Eye (tissue), 1 donor: ENCODE data around the gene ZFAND3.
"Not testable (repeated sequence)": the region's sequence is repeated elsewhere in the genome, so short reads cannot be mapped to it uniquely, and the experiment has no call there.

Experiments used
- DNase-seq: peaks from one replicate; pipeline ENCODE4 v3.0.0-alpha.2; 2015

Gene ZFAND3

DNA sequence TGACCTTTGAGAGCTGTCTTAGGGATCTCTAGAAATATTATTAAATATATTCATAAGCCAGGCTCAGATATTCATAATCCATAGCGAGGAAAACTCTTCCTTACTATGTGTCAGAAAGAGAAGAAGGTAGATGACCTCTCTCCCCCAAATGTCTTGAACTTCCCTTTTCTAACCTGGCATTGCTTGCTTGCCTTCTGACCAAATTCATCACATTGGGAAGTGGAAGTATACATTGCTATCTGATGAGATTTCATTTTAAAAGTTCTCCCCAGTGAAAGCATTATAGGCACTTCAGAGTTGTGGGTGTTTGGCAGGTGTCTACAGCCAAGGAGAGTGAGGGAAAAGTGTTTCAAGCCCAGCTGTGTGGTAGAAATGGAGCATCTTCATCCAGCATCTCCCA is 197.3 kb downstream of the ZFAND3 start:
- no peak for DNase-seq

- no peak for DNase-seq
Observed at GRCh38 chr6:38018755-38019165, 199.2 kb downstream of the ZFAND3 start.

- peak; percentile 25 for DNase-seq
Observed at GRCh38 chr6:38020593-38020992, 201.1 kb downstream of the ZFAND3 start.

DNA sequence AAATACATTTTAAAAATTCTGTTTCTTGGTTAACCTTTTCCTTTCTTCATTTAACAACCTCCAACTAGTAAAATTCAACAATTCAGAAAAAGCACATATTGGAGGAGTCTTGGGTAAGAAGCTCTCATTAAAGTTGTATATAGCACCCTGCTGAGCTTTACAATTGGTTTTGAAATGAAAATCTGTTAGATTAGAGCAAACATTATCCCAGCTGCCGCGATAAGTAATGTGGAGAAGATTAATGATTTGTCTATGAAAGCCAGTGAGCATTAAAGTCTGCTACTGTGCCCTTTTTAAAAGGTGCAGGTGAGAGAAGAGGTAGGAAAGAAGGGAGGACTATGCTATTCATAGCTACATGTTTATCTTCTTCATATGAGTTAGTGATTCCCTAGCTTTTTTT is 201.5 kb downstream of the ZFAND3 start:
- DNase-seq: peak; percentile 43

DNA sequence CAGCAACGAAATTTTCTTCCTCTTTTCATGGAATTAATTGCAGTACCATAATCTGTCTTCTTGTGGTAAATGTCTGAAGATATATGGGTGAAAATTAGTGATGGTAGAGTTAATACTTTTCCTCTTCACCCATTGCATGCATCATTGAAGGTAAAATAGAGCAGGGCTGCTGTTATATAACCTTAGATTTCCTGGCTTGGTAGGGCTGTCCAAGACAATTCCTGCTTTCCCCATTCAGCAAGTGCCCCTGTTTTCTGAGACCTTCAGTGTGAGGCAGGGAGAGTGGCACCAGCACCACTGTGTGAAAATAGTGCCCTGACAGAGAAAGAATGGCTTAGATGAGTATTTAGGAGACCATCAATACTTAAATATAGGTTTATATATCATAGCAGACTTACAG is 202.0 kb downstream of the ZFAND3 start:
- DNase-seq: no peak

DNA sequence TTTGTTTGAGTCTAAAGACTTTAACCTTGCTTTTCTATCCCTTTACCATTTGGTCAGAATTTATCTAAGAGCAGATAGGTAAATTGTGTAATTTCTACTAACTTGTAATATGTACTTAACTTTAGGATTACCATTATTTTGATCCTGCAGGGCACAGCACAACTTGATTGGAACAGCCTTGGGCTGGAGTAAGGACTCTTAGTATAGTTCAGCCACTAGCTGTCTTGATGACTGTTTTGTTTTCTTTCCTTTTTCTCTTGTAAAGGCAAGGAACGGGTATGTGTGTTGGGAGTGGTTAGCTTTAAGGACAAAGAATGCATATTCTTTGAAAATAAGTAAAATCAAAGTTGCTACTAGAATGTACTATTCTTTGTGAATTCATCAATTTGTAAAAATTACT is 203.2 kb downstream of the ZFAND3 start:
- DNase-seq: no peak

GRCh38 chr6:38024908-38025307 is 205.4 kb downstream of the ZFAND3 start:
- DNase-seq: no peak

DNA sequence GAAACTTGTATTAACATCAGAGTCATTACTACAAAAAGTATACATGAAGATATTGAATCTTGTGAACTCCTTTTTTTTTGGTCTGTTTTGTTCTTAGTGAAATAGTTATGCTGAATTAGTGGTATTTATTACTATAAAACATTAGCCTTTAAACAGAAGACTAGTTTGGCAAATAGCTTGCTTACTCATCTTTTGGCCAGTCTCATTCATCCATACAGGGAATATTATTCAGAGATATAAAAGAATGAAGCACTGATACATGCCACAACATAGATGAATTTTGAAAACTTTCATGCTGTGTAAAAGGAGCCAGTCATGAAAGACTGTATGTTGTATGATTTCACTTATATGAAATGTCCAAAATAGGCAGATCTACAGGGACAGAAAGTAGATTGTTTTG is 205.9 kb downstream of the ZFAND3 start:
- no peak for DNase-seq

GRCh38 chr6:38027685-38028373 is 208.3 kb downstream of the ZFAND3 start:
- peak; percentile 73 for DNase-seq

DNA sequence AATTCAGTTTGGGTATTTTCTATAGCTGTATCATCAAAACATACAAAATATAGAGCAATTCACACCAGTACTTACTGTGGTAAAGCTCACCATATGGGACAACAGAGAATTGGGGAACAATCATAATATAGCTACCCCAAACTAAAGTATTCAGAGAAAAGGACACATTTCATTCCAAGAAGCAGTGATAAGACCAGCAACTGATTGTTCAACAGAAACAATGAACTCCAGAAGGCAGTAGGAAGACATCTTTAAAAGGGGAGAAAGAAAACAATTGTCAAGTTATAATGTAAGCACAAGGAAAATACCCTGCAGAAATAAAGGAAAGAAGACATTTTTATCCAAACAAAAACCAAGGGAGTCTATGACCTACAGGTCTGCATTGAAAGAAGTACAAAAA is 210.9 kb downstream of the ZFAND3 start:
- no peak for DNase-seq

GRCh38 chr6:38032797-38033196 is 213.3 kb downstream of the ZFAND3 start:
- peak; percentile 61 for DNase-seq

DNA sequence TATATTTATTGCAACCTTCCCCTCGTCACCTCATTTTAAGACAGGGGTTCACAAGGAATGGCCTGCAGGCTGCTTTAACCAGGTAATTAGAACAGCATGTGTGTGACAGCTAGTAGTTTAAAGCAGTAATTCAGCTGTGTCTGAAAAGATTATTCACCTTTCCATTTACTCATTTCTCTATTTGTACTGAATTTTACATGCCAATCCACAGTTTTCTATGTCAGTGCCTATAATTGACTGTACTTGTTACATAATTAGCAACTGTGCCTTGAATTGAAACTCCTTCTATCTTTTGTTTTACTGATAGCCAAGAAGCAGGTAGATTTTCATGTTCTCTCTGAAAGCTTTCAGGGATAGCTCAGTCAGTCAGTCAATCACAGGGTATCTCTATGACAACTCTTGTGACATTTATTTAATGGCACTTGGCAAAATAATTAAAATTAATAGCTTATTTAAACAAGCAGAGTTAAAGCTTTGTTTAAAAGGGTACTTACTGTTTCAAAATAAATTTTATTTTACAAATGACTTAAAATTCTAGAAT is 214.0 kb downstream of the ZFAND3 start:
- DNase-seq: no peak

- peak; percentile 28 for DNase-seq
Observed at GRCh38 chr6:38034274-38034914, 214.9 kb downstream of the ZFAND3 start.

DNA sequence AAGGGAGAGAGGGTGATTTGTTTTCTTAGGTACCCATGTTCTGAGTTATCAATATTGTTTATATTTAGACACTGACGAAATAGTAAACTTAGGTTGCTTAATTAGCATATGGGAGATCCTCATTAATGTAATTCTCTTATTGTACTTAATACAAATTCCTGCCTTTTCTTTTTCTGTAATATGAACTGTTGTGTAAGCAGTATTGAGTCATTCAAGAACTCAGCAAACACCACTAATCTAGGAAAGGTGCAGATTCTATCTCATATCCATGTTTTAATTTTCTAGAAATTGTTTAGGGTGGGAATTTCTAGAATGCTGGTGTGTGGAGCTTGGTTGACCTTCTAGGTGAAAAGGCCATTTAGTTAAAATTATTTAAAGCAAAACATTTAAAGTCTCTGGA is 216.0 kb downstream of the ZFAND3 start:
- DNase-seq: no peak

GRCh38 chr6:38039502-38039901 is 220.0 kb downstream of the ZFAND3 start:
- no peak for DNase-seq

- DNase-seq: no peak
Observed at GRCh38 chr6:38040254-38040653, 220.7 kb downstream of the ZFAND3 start.

DNA sequence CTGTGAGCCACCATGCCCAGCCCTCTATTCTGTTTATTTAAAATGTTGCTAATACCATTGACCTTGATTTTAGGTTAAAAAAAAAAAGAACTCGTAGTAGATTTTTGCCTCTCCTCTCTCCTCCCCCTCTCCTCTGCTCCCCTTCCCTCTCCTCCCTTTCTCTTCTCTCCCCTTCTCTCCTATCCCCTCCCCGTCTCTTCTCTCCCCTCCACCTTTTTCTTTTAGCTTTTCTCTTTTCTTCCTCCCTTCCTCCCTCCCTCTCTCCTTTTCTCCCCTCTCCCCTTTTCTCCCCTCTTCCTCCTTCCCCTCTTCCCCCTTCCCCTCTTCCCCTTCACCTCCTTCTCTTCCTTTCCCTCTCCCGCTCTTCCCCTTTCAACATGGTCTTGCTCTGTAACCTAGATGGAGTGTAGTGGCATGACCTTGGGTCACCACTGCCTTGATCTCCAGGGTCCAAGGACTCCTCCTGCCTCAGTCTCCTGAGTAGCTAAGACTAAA is 223.8 kb downstream of the ZFAND3 start:
- no peak for DNase-seq

DNA sequence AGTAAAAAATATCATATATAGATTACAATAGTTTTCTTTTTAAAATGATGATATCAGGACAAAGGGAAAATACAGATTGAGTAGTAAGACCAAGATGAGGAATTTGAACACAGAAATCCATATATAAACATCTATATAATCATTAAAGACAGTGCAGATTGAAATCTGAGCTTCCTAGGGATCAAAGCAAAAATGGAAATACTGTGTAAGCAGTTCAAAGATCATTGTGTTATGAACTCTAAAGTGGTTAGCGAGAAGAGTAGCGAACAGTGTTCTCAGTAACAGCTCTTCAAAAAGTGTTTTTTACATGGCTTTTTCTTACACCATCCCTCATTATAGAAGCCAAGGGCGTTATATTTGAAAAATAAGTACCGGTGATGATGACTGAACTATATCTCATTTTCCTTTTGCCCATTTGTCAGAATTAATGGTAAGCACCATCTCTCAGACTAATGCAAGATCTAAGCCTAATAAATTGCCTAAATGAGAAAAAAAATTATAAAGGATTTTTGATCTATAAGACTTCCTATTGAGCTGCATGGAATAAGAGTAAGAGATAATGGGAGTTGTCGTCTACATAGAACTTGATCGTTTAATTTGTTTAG is 226.3 kb downstream of the ZFAND3 start:
- no peak for DNase-seq

- DNase-seq: no peak
Observed at GRCh38 chr6:38047562-38047961, 228.0 kb downstream of the ZFAND3 start.

DNA sequence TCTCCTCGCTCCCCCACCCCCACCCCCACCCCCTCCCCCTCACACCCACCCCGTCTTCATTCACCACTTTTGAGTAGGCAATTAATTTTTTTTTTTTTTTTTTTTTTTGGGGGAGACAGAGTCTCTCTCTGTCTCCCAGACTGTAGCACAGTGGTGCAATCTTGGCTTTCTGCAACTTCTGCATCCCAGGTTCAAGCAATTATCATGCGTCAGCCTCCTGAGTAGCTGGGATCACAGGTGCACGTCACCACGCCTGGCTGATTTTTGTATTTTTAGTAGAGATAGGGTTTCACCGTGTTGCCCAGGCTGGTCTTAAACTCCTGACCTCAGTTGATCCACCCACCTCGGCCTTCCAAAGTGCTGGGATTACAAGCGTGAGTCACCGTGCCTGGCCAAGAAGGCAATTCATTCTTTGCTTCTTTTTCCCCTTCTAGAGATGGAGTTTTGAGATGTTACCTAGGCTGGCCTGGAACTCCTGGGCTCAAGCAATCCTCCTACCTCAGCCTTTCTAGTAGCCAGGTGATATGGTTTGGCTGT is 230.4 kb downstream of the ZFAND3 start:
- not testable (repeated sequence) for DNase-seq

DNA sequence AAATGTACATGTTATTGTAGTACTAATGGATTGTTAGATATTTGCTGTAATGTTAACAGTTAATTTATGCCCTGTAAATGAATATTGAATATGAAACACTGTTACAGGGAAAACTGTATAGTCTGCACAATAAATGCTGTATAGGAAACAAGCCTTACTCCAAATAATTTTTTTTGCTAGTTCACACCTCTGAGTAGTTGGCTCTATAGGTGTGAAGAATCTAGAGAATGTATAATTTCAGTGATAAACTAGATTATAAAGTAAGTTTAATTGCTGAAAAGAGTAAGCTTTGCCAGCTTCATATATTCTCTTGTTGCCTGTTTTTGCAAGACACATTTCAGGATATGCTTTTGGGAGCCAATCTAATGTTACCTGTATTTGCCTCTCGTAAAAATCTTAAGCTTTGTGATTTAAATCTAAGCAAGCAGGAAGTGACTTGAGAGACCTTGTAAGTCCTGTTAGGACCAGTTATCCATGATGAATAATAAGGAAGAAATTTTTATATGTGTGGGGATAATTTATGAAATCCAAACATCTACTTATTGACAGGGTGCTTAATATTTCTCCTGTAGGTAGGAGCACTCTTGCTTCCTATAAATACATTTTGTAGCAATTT is 232.4 kb downstream of the ZFAND3 start:
- DNase-seq: no peak

- DNase-seq: no peak
Observed at GRCh38 chr6:38054527-38055202, 235.1 kb downstream of the ZFAND3 start.

- DNase-seq: no peak
Observed at GRCh38 chr6:38055203-38055589, 235.7 kb downstream of the ZFAND3 start.
